GM12872 (cell line): ENCODE data around the gene RARA.

ENCODE experiments used
- TF ChIP-seq, protein P1 (sequence below): IDR thresholded peaks from 3 replicates; pipeline ENCODE4 v1.5.1; 2011; ENCODE audit warnings: low read depth, mild to moderate bottlenecking, low read length, moderate library complexity; ENCODE audit not compliant: insufficient read depth

RARA gene

DNA sequence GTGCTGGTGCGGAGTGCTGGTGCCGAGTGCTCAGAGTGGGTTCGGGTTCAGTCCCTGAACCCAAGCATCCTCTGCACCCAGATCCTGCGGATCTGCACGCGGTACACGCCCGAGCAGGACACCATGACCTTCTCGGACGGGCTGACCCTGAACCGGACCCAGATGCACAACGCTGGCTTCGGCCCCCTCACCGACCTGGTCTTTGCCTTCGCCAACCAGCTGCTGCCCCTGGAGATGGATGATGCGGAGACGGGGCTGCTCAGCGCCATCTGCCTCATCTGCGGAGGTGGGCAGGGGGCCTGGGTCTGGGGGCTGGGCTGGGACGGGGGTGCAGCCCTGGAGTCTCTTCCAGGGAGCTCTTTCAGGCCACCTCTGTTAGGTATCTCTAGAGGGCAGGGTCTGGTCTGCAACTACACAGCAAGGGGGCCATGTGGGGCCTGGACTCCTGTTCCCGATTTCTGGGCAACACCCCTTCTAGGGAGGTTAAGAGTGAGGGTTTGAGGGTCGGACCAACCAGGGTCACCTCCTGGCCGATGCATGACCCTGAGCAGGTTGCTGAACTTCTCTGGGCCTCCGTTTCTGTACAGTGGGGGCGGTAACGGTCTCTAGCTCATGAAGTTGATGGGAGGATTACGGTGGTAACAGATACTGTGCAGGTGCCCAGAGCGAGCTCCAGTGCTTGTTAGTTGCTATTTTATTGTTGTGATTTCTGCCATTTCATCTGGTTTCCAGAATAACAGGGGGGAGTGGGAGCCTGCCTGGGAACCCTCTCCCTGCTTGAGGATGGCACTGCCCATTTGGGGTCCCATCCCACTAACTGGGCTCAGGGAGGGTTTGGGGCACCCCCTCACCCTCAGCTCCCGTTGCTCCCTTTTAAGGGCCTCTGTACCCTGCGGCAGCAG is 45.5 kb downstream of the RARA start:
- TF ChIP-seq, protein P1, sequence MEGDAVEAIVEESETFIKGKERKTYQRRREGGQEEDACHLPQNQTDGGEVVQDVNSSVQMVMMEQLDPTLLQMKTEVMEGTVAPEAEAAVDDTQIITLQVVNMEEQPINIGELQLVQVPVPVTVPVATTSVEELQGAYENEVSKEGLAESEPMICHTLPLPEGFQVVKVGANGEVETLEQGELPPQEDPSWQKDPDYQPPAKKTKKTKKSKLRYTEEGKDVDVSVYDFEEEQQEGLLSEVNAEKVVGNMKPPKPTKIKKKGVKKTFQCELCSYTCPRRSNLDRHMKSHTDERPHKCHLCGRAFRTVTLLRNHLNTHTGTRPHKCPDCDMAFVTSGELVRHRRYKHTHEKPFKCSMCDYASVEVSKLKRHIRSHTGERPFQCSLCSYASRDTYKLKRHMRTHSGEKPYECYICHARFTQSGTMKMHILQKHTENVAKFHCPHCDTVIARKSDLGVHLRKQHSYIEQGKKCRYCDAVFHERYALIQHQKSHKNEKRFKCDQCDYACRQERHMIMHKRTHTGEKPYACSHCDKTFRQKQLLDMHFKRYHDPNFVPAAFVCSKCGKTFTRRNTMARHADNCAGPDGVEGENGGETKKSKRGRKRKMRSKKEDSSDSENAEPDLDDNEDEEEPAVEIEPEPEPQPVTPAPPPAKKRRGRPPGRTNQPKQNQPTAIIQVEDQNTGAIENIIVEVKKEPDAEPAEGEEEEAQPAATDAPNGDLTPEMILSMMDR: no peak

- TF ChIP-seq, protein P1: peak; percentile 92
Observed at GRCh38 chr17:40355123-40355803, 46.3 kb downstream of the RARA start.

DNA sequence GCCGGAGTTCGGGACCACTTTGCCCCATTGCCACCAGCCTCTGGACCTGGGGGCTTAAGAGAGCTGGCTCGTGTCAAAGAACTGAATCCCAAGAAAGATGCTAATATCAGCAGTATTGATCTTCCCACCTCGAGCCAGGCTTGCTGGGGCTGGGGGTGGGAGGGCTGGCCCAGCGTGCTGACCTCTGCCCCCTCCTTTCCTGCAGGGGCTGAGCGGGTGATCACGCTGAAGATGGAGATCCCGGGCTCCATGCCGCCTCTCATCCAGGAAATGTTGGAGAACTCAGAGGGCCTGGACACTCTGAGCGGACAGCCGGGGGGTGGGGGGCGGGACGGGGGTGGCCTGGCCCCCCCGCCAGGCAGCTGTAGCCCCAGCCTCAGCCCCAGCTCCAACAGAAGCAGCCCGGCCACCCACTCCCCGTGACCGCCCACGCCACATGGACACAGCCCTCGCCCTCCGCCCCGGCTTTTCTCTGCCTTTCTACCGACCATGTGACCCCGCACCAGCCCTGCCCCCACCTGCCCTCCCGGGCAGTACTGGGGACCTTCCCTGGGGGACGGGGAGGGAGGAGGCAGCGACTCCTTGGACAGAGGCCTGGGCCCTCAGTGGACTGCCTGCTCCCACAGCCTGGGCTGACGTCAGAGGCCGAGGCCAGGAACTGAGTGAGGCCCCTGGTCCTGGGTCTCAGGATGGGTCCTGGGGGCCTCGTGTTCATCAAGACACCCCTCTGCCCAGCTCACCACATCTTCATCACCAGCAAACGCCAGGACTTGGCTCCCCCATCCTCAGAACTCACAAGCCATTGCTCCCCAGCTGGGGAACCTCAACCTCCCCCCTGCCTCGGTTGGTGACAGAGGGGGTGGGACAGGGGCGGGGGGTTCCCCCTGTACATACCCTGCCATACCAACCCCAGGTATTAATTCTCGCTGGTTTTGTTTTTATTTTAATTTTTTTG is 47.1 kb downstream of the RARA start:
- TF ChIP-seq, protein P1: no peak

DNA sequence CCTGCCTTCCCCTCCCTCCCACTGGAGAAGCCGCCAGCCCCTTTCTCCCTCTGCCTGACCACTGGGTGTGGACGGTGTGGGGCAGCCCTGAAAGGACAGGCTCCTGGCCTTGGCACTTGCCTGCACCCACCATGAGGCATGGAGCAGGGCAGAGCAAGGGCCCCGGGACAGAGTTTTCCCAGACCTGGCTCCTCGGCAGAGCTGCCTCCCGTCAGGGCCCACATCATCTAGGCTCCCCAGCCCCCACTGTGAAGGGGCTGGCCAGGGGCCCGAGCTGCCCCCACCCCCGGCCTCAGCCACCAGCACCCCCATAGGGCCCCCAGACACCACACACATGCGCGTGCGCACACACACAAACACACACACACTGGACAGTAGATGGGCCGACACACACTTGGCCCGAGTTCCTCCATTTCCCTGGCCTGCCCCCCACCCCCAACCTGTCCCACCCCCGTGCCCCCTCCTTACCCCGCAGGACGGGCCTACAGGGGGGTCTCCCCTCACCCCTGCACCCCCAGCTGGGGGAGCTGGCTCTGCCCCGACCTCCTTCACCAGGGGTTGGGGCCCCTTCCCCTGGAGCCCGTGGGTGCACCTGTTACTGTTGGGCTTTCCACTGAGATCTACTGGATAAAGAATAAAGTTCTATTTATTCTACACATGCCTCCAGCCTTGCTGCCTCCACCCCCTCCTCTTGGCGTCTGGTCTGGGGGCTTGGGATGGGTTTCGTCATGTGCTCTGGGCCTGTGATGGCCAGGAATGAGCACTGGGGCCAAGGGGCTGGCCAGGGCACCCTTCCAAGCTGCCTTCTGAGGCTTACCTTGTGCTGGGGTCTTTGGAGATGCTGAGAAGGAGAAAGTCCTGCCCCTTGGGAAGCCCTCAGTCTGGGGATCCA is 48.3 kb downstream of the RARA start:
- TF ChIP-seq, protein P1: no peak

- TF ChIP-seq, protein P1: peak; percentile 95
Observed at GRCh38 chr17:40358323-40359038, 49.5 kb downstream of the RARA start.

GRCh38 chr17:40360091-40360490 is 51.1 kb downstream of the RARA start:
- TF ChIP-seq, protein P1: no peak
